GM15510 (cell line): Measurements from ENCODE around the gene KCND2.

Source experiments
- POLR2A ChIP-seq: IDR thresholded peaks from 3 replicates; pipeline ENCODE4 v1.6.1; 2011; ENCODE audit warnings: borderline replicate concordance; ENCODE audit not compliant: insufficient read length; ENCODE audit errors: extremely low read depth

Gene KCND2

DNA sequence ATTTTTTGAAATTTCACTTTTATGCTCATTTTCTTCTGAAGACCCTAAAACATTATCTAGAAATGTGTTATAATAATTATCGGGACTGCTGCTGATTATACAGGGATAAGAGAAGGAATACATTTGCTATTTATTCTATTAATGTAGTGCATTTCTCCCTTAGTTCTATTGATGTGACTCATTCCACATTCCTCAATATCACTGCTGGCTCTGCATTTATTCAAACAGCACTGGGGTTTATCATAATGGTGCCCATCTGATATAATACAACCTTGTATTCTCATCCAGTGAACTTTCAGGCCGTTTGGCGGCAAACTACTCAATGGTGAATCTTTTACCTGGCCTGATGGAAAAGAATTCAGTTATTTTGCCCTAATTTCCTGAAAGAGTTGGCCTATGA lies 7.8 kb downstream of the KCND2 start:
- no peak for TF ChIP-seq POLR2A

- no peak for TF ChIP-seq POLR2A
Observed at GRCh38 chr7:120293027-120293426, 20.1 kb downstream of the KCND2 start.

DNA sequence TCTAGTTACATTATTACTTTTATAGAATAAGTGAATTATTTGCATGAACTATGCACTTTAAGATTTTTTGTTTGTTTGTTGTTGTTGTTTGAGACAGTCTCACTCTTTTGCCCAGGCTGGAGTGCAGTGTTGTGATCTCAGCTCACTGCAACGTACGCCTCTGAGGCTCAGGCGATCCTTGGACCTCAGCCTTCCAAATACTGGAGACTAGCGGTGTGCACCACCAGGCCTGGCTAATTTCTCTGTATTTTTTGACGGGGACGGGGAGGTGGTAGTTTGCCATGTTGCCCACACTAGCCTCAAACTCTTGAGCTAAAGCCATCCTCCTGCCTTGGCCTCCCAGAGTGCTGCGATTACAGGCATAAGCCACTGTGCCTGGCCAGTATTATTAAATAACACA lies 29.2 kb downstream of the KCND2 start:
- no peak for TF ChIP-seq POLR2A

DNA sequence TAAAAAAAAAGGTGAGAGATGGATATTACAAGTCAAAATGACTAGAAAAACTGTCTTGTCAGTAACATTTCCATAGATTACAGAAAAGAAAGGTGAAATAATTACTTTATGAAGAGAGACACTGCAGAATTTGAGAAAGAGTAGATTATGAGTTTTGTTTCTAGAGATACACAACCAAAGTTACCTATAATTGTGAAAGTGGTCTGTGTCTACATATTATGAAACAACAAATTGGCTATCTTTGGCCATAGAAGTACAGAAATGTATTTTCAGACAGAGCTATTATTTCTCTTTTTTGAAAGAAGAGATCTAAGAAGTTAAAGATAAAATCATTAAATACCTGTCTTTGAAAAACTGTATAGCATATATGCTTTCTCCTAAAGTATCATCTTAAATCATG lies 30.1 kb downstream of the KCND2 start:
- TF ChIP-seq POLR2A, result no peak

DNA sequence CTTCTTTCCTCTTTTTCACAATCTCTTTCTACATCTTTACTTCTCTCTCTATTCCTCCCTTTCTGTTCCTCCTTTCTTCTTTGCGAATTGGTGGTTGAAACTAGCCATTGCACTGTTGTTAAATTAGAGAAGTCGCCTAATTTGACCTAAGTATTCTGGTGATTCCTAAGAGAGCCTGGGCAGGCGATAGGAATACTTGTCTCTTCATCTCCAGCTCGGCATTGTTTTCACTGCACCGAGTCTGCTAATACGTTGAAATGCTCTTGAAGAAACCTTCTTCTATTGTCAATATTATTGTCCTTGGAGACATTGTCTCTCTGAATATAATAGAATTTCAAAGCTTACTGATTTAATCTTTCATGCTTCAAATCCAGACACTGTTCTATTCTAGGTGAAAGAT lies 31.7 kb downstream of the KCND2 start:
- TF ChIP-seq POLR2A, result no peak

DNA sequence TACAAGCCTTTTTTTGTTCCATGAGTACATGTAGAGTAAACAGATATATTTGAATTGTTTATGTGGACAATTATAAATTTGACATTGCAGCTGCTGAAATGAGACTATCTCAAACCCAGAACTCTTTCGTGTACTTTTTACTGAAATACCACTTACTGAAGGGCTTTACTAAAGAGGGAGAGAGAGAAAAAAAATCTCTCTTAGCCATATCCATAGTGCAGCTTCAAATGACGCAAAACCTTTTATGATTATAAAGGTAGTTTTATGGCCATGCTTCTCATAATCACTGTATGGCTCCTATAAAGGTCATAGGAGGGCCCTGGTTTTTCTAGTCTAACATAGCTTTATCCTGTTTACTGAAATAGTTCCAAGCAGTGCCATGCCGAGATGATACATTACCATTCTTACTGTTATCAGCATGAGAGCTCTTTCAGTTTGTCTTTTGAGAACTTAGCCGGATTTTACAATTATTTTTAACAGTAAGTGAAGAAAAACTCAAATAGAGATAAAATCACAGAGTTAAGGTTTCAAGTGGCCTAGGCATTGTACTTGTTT lies 35.1 kb downstream of the KCND2 start:
- TF ChIP-seq POLR2A, result no peak

DNA sequence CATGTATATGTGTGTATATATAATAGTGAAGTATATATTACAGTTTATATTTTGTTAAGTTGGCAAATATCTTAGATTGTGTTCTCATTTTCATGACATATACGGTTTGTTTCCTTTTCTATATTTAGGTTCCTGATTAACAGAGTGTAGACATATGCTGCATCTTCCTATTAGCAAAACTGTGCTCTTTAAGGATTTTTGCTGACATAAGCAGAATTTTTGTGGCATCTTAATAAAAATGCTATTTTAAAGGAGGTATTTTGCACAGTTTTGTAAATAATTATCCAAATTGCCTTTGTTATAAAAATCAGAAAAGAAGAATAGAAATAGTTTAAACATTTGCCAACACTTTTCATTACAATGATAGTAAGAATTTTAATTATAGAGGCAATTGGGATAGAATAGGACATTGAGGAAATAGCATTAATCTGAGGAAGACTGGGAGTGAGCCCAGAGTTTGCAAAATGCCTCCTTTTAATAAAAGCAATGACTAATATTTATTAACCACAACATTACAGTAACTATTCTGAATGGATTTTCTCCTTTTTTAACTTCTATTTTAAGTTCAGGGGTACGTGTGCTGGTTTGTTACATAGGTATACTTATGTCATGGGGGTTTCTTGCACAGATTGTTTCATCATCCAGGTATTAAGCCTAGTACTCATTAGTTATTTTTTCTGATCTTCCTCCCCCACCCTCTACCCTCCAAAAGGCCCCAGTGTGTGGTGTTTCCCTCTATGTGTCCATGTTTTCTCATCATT lies 38.2 kb downstream of the KCND2 start:
- TF ChIP-seq POLR2A, result no peak

DNA sequence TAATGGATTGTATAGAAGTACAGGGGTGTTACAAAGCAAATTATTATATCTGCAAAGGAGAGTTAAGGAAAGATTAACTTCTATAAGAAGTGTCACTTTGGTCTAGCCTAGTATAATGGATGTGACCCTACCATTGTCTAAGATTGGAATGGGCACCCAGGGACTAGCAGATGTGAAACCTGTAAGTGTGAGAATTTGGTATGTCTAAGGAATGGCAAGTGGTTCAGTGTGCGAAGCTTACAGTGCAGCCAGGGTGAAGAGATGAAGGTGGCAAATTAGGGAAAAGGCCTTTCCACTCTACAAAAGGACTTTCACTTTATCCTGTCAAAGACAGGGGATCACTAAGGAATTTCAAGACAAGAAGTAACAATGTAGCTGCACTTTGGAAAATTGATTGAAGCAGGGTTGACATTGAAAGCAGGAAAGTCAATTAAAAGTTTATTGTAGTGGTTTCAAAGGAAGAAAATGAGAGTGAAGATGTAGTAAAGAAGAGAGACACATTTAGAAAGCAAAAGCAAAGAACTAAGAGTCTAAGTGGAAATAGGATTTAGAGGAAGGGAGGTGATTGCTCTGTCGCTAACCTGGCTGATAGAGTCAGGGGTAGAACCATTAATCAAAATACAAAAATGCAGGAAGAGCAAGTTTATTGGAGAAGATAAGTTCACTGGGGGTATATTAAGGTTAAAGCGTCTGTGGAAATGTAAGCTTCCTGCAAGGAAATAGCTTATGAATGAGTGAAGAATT lies 47.4 kb downstream of the KCND2 start:
- TF ChIP-seq POLR2A, result no peak

DNA sequence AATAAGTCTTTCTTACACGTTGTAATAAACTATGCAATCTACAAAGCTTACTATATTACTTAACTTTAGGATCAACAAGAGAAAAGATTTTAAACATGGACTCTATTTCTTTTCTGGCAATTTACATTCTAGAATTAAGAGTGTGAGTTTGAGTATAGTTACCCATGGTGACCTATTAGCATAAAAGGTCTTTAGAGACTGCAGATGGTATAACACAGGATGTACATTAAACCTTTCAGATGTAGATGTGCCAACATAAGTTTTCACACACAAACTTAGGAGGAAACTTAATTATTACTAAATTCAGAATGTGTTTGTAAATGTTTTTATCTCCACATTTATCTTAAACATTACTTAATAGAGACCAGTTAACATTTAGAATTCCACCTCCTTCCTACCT lies 54.1 kb downstream of the KCND2 start:
- no peak for TF ChIP-seq POLR2A

DNA sequence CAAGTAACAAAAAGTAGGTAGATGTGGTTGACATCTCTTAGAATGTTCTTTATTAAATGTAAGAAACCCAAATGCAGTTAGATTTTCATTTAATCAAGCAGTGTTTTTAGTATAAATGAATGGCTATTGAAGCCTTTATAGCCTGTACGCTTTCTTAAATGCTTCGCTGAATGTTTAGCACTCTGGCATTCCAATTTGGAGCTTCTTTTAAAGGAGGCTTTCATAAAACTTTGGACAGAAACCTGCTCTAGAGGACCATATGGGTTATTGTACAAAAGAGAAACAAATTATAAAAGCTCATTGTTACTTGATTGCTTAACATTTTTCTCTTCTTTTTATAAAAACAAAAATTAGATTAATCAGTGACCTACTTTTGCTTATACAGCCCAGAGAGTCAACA lies 59.5 kb downstream of the KCND2 start:
- TF ChIP-seq POLR2A, result no peak

DNA sequence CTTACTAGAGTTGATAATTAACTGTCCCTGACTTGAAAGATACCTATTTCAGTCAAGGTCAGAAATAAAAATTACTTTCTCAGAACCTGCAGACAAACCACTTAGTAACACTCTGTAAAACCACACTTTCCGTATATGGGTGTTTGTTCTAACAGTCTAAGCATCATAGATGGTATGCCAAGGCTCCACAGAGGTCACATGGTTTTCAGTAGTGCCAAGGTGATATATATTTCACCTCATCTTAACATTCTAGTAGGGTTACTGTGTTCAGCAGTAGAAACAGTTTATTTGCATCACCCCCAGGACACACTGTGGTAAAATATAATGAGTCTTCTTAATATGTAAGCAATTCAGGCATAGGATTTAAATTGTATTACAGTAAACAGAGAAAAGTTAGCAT lies 61.5 kb downstream of the KCND2 start:
- TF ChIP-seq POLR2A, result no peak

DNA sequence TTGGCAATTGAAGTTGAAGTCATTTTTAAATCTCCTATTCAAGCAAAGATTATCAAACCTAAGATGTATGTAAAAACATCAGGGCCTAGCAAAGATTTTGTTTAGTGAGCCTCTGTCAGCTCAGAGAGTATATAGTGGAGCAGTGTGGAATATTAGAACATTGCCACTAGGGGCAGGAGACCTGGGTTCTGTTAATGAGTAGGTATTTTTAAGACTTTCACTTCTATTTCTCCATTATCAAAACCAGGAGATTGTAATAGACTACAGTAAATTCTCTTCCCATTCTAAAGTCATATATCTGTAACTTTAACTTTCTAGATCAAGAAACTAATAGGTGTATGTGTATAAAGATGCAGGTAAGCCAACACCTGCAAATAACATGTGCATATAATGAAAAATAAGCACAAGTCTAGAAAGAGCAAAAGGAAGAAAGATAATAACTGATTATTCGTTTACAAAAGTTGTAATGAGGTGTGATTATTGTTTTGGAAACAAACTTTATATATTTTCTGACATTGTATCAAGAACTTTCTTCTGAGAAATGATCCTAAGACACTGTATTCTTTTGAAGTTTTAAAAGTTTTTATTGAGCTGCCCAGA lies 64.4 kb downstream of the KCND2 start:
- TF ChIP-seq POLR2A, result no peak

DNA sequence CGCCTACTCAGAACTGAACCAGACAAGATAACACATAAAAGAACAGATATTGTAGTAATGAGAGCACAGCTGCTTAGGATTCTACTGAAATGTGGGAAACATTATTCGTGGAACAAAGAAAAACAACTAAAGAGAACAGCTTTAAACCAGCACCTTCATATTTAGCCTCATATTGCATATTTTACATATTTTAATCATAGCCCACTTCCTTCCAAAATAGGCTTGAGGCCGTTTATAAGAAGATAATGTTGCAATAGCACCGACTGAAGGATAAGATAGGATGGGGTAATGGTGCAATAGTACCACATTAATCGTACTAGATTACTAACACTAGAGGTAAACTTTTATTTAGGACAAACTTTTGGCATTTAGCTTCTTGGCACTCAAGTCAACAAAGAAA lies 71.3 kb downstream of the KCND2 start:
- no peak for TF ChIP-seq POLR2A

DNA sequence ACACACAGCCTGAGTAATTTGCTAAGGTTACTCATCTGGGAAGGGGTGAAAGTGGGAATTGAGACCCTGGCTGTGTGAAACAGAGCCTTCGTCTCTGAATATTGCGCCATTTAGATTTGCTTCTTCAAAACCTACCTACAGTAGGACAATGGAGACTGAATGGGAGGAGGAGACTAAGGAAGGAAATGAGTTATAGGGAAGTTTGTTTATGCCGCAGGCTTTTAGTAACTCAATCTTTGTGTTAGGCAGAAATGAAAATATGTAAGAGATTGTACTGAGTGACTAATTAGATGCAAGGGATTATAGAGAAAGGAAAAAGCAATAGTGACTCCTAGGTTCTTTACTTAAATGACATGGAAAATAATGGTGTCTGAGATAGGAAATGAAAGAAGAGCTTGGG lies 80.2 kb downstream of the KCND2 start:
- TF ChIP-seq POLR2A, result no peak

DNA sequence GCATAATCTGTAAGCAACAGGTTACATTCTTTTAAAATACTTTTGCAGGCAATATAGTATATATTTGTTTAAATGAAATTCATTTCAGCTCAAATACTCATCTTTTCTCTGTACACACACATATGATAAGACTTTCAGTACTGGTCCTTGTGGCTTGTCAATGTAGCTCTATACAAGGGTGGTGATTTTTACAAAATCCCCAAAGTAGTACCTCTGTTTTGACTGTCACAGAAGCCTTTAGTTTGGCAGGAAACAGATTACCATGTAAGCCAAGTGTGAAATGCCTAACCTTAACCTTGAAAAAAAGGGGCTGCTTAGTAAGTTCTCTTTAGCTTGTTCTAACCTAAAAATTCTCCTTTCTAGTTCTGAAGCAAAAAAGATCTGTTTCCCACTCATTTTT lies 87.9 kb downstream of the KCND2 start:
- TF ChIP-seq POLR2A, result no peak

DNA sequence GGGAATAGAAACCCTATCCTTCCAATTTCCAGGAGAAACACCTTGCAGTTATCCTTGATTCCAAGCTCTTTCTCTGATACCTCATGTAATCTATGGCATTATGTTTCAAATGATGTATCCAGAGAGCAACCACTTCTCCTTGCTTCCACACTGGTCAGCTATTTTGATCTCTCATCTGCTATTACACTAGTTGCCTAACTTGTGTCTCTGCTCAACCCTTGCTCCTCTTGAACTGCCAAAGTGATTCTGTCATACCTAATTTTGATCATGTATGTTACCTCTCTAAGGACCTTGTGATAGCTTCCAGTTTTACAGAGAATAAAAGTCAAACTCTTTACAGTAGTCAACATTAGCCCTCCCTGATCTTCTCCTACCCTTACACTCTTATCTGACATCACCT lies 90.4 kb downstream of the KCND2 start:
- no peak for TF ChIP-seq POLR2A

GRCh38 chr7:120370954-120371353 lies 98.0 kb downstream of the KCND2 start:
- TF ChIP-seq POLR2A, result no peak

DNA sequence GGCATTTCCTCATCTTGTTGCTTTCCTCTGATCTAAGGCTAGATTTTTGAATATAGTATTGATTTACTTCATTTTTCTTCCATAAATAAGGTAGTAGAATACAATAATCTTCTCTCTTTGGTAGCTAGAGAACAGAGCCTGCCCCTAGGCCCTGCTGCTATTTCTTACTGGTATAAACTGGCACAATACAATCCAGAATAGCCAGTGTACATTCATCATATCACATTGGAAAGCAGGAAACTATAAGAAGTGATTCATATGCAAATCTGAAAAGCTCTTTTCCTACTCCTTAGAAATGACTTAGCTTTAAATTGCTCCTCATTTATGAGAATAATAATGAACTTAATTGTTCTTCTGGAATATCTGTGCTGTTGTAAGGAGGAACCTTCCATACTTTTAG lies 100.2 kb downstream of the KCND2 start:
- no peak for TF ChIP-seq POLR2A
